K562 (cell line): ENCODE measurements around the gene ZFHX2. TPM values are rescaled to one million over a fixed set of nuclear protein-coding genes. Genes with fewer than 3 reads are reported as not detected.

ENCODE experiments used
- ATAC-seq: fragments of 200-7000 bp; cut with Tn5 transposase; 3 replicates; pipeline ENCODE4 v1.9.1; 2020; ENCODE audit warnings: moderate library complexity
- BruUV-seq: library from RNA; stranded (reverse); fragments of 400-500 nt; replicated peaks from 2 replicates; lab custom pipeline; 2021; lab: Mats Ljungman, UMichigan
- CTCF ChIA-PET: fragments of 300-600 bp; formaldehyde crosslinking; extraction: SDS; loops from one replicate; lab custom pipeline; 2021; ENCODE audit warnings: low intra/inter-chr PET ratio; lab: Yijun Ruan, JAX
- POLR2A ChIA-PET: fragments of 300-600, 350-650 bp; sonication (Branson Sonifier 250); formaldehyde crosslinking; extraction: SDS; loops from one replicate; lab custom pipeline; 2021; ENCODE audit warnings: antibody characterized with exemption, inconsistent platforms; lab: Yijun Ruan, JAX
- DNase-seq, 4 experiments: peaks; one replicate each; pipeline versions ENCODE4 v3.0.0 to v3.0.0-alpha.2; 2011 to 2018; ENCODE audit warnings: low spot score in 3 of 4, mixed read lengths in 3 of 4; ENCODE audit errors: extremely low read depth in 1 of 4
- FAIRE-seq: peaks from 2 replicates; lab custom pipeline; 2011; peaks lifted over from hg19 to GRCh38; lab: Jason Lieb, UNC
- H2AFZ ChIP-seq: 2 replicates; pipeline ENCODE4 v1.6.0; 2011; ENCODE audit warnings: low read depth, low read length, control low read depth, inconsistent platforms
- H3K27ac ChIP-seq: fragments of 200-600 bp; 3 replicates; pipeline ENCODE4 v1.8.0; 2011; ENCODE audit warnings: low read depth, mild to moderate bottlenecking, control low read depth, inconsistent platforms, low read length, moderate library complexity, mixed read lengths; ENCODE audit errors: extremely low read depth
- H3K27me3 ChIP-seq, 2 experiments: fragments of 300-600 bp in 1 of 2; 2 replicates in 1 of 2; 3 replicates in 1 of 2; pipeline versions ENCODE4 v1.6.0 to v1.8.0; 2011; ENCODE audit warnings: inconsistent platforms in 2 of 2, low read length in 2 of 2, mild to moderate bottlenecking in 1 of 2, mixed read lengths in 1 of 2, moderate library complexity in 1 of 2; ENCODE audit not compliant: control insufficient read depth in 2 of 2, insufficient read depth in 2 of 2
- H3K36me3 ChIP-seq: fragments of 300-600 bp; 3 replicates; pipeline ENCODE4 v1.8.0; 2011; ENCODE audit warnings: mild to moderate bottlenecking, low read length, inconsistent platforms; ENCODE audit not compliant: control insufficient read depth, insufficient read depth
- H3K4me1 ChIP-seq, 2 experiments: fragments of 200-600 bp in 1 of 2; replicated peaks in 1 of 2; 2 replicates in 1 of 2; 3 replicates in 1 of 2; pipeline versions ENCODE4 v1.5.1 to v1.8.0; 2011; ENCODE audit warnings: inconsistent platforms in 2 of 2, low read length in 2 of 2, mild to moderate bottlenecking in 1 of 2, mixed read lengths in 1 of 2, moderate library complexity in 1 of 2; ENCODE audit not compliant: control insufficient read depth in 2 of 2, insufficient read depth in 2 of 2
- H3K4me2 ChIP-seq: 2 replicates; pipeline ENCODE4 v1.6.1; 2011; ENCODE audit warnings: low read length, control low read depth, inconsistent platforms, mixed read lengths; ENCODE audit not compliant: insufficient read depth
- H3K4me3 ChIP-seq: fragments of 200-600 bp; sonication (generic), shearing (Covaris generic); 2 replicates; pipeline ENCODE4 v1.5.1; 2016; ENCODE audit warnings: control low read depth, inconsistent platforms
- H3K79me2 ChIP-seq: fragments of 200-600 bp; 3 replicates; pipeline ENCODE4 v1.8.0; 2011; ENCODE audit warnings: low read length, inconsistent platforms; ENCODE audit not compliant: control insufficient read depth, insufficient read depth
- H3K9ac ChIP-seq, 2 experiments: 2 replicates each; pipeline versions ENCODE4 v1.6.0 to v1.6.1; 2011; ENCODE audit warnings: low read depth in 2 of 2, low read length in 2 of 2, control low read depth in 1 of 2, inconsistent platforms in 1 of 2, mild to moderate bottlenecking in 1 of 2, mixed read lengths in 1 of 2; ENCODE audit not compliant: insufficient read depth in 1 of 2
- H3K9me1 ChIP-seq: one replicate; pipeline ENCODE4 v1.6.0; 2011; ENCODE audit warnings: inconsistent platforms, mild to moderate bottlenecking, low read length, moderate library complexity; ENCODE audit not compliant: control insufficient read depth, insufficient read depth
- H3K9me3 ChIP-seq: replicated peaks from 2 replicates; pipeline ENCODE4 v1.5.1; 2011; ENCODE audit warnings: low read depth, low read length, inconsistent platforms; ENCODE audit not compliant: control insufficient read depth, insufficient read depth
- H4K20me1 ChIP-seq: replicated peaks from 2 replicates; pipeline ENCODE4 v1.6.1; 2011; ENCODE audit warnings: low read length, inconsistent platforms, mixed read lengths; ENCODE audit not compliant: control insufficient read depth, insufficient read depth
- KHSRP ChIP-seq: fragments of 450-650 bp; IDR thresholded peaks from 2 replicates; pipeline ENCODE4 v1.6.1; 2017
- MEF2A ChIP-seq: IDR thresholded peaks from 2 replicates; pipeline ENCODE4 v1.6.1; 2011; ENCODE audit warnings: low read depth, mild to moderate bottlenecking, low read length, moderate library complexity; ENCODE audit not compliant: control insufficient read depth
- NCOA2 ChIP-seq, 2 experiments: fragments of 450-650 bp; IDR thresholded peaks; 2 replicates each; pipeline ENCODE4 v1.6.1; 2018; ENCODE audit warnings: mild to moderate bottlenecking in 2 of 2, moderate library complexity in 1 of 2; ENCODE audit not compliant: partially characterized antibody in 2 of 2
- POLR2B ChIP-seq: fragments of 450-650 bp; IDR thresholded peaks from 2 replicates; pipeline ENCODE4 v1.6.1; 2018; ENCODE audit warnings: low read depth; ENCODE audit not compliant: partially characterized antibody
- RBFOX2 ChIP-seq: fragments of 200-400 bp; formaldehyde crosslinking; IDR thresholded peaks from 2 replicates; pipeline ENCODE4 v1.6.1; 2017; ENCODE audit warnings: low read depth, mild to moderate bottlenecking, low read length, moderate library complexity
- SMAD1 ChIP-seq: fragments of 150-350 bp; IDR thresholded peaks from 2 replicates; pipeline ENCODE4 v1.6.1; 2014; ENCODE audit warnings: low read length, low read depth; ENCODE audit not compliant: partially characterized antibody
- TBP ChIP-seq: optimal IDR thresholded peaks from 2 replicates; pipeline ENCODE3; 2011; ENCODE audit warnings: low read depth, low read length, improper control_type of control experiment
- YBX1 ChIP-seq: fragments of 450-650 bp; IDR thresholded peaks from 2 replicates; pipeline ENCODE4 v1.7.1; 2016; ENCODE audit warnings: mild to moderate bottlenecking
- YY1 ChIP-seq, 3 experiments: IDR thresholded peaks; 2 replicates each; pipeline ENCODE4 v1.6.1; 2011; ENCODE audit warnings: low read length in 2 of 3, mild to moderate bottlenecking in 2 of 3, moderate library complexity in 2 of 3, borderline replicate concordance in 1 of 3, control low read depth in 1 of 3, low read depth in 1 of 3; ENCODE audit not compliant: insufficient read depth in 3 of 3, insufficient replicate concordance in 2 of 3, control insufficient read depth in 1 of 3, insufficient read length in 1 of 3; ENCODE audit errors: extremely low read depth in 1 of 3
- ZBTB17 ChIP-seq: fragments of 450-650 bp; formaldehyde crosslinking; IDR thresholded peaks from 2 replicates; pipeline ENCODE4 v1.4.0; 2020; ENCODE audit warnings: mild to moderate bottlenecking
- ZBTB49 ChIP-seq: sonication (generic); formaldehyde crosslinking; IDR thresholded peaks from 2 replicates; pipeline ENCODE4 v1.8.0; 2022; ENCODE audit warnings: missing genetic modification reagents, mild to moderate bottlenecking, borderline replicate concordance
- ZFX ChIP-seq: sonication (generic); formaldehyde crosslinking; IDR thresholded peaks from 2 replicates; pipeline ENCODE4 v1.8.0; 2022; ENCODE audit warnings: mild to moderate bottlenecking, missing genetic modification reagents, moderate library complexity
- ZNF121 ChIP-seq: sonication (generic); formaldehyde crosslinking; conservative IDR thresholded peaks from 2 replicates; pipeline ENCODE4 v1.8.0; 2022; ENCODE audit warnings: missing genetic modification reagents
- WGBS: fragments of 100-300 bp; shearing (Covaris generic); methylation state at CpG from one replicate; pipeline ENCODE4 v1.1.6; 2016; ENCODE audit warnings: low coverage, mixed read lengths; ENCODE audit not compliant: insufficient coverage; ENCODE audit errors: missing lambda C conversion rate; 5-methylcytosine and 5-hydroxymethylcytosine counted together
- in situ Hi-C: fragments of 300-500 bp; cut with MboI; formaldehyde crosslinking; loops from 4 replicates; pipeline ENCODE4 v1.15.0; 2018; ENCODE audit warnings: inconsistent platforms, mixed read lengths
- intact Hi-C: fragments of 100-400 bp; cut with micrococcal nuclease; formaldehyde crosslinking; loops from 2 replicates; pipeline ENCODE4 v1.14.2; 2022
- polyA plus RNA-seq, 8 experiments: library from polyadenylated mRNA; depleted of rRNA in 4 of 8; stranded (reverse) in 5 of 8; unstranded in 3 of 8; fragments of >200 nt; fragmentation: Nextera tagmentation in 2 of 8; fragmentation: Illumina TruSeq in 1 of 8; extraction: Ambion mirVana in 2 of 8; extraction: Trizol in 1 of 8; gene quantifications; 2 replicates each; pipeline versions ENCODE4 v1.2.1 to v1.2.3, GENCODE V29; 2011 to 2014; ENCODE audit warnings: inconsistent platforms in 1 of 8, missing spikeins in 1 of 8
- total RNA-seq, 7 experiments: library from RNA; depleted of rRNA in 6 of 7; stranded (reverse); fragments of >200 nt in 6 of 7; fragmentation: Illumina TruSeq in 2 of 7; extraction: Trizol in 2 of 7; gene quantifications; 2 replicates each; pipeline versions ENCODE4 v1.2.1 to v1.2.3, GENCODE V29; 2011 to 2021; ENCODE audit warnings: low replicate concordance in 1 of 7
- TF ChIP-seq, protein P1 (sequence below): sonication (generic); formaldehyde crosslinking; IDR thresholded peaks from 2 replicates; pipeline ENCODE4 v1.8.1; 2023; ENCODE audit warnings: mild to moderate bottlenecking, missing genetic modification reagents
- TF ChIP-seq, protein P2 (sequence below): fragments of 250-450 bp; sonication (Bioruptor Pico); IDR thresholded peaks from 2 replicates; pipeline ENCODE4 v1.8.0; 2021; ENCODE audit warnings: borderline replicate concordance, mild to moderate bottlenecking, moderate library complexity; ENCODE audit not compliant: poor library complexity, severe bottlenecking

ZFHX2 gene
- total and polyA plus RNA-seq, 9 of the 15 experiments (the other 6 are each of a cell fraction or from before 2014, with no cell fraction given), result 0.06 to 0.11 (median 0.11) TPM; not detected in 4

DNA sequence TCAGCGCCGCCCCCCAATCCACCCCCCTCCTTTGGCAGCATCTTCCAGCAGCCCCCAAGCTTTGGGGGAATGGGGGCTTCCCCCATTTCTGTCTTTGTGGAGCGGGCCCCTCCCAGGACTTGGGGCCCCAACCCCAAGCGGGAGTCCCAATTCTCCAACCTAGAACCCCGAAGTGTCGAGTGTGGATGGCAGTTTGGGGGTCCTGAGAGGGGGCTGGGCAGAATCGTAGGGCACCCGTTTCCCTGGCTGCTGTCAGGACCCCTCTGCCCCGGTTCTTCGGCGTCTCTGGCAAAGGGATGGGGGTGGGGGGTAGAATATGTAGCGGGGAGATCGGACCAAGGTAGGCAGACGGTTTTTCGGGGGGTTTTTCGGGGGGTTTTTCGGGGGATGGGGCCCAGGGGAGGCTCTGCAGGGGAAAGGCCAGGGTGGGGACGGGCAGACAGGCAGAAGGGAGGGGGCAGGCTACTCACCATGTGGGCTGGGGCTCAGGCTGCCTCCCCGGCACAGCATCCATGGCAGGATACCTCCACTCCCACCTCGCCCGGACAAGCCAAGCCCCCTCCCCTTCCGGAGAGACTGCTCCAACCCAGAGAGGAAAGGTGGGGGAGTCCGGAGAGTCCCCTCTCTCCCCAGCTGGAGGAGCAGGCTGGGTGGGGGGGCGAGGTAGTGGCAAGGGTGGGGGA lies 26.3 kb upstream of the ZFHX2 start:
- POLR2A ChIA-PET, result no interaction called here
- no peaks in the 10 kb centered on the region for H3K9me3 ChIP-seq
- no peak overlapping the region for H3K4me2 ChIP-seq
- no peak overlapping the region for H2AFZ ChIP-seq
- intact Hi-C loops, result no loop called here
- TF ChIP-seq YY1 (IDR thresholded peaks at IDR 0.05; ENCODE audit: borderline replicate concordance in 1 of 3, control insufficient read depth in 1 of 3, extremely low read depth in 1 of 3, insufficient read depth in 3 of 3, insufficient read length in 1 of 3, insufficient replicate concordance in 2 of 3, low read depth in 1 of 3, low read length in 2 of 3) (no peak), RBFOX2 (no peak), ZBTB17 (CRISPR knock-in tag) (no peak), MEF2A (no peak), ZNF121 (no peak), KHSRP (no peak), SMAD1 (no peak), POLR2B (no peak), NCOA2 (IDR thresholded peaks at IDR 0.05; ENCODE audit: partially characterized antibody in 2 of 2) (no peak), YBX1 (no peak), TBP (no peak), ZFX (no peak), ZBTB49 (CRISPR knock-in tag) (no peak)
- TF ChIP-seq, protein P1, sequence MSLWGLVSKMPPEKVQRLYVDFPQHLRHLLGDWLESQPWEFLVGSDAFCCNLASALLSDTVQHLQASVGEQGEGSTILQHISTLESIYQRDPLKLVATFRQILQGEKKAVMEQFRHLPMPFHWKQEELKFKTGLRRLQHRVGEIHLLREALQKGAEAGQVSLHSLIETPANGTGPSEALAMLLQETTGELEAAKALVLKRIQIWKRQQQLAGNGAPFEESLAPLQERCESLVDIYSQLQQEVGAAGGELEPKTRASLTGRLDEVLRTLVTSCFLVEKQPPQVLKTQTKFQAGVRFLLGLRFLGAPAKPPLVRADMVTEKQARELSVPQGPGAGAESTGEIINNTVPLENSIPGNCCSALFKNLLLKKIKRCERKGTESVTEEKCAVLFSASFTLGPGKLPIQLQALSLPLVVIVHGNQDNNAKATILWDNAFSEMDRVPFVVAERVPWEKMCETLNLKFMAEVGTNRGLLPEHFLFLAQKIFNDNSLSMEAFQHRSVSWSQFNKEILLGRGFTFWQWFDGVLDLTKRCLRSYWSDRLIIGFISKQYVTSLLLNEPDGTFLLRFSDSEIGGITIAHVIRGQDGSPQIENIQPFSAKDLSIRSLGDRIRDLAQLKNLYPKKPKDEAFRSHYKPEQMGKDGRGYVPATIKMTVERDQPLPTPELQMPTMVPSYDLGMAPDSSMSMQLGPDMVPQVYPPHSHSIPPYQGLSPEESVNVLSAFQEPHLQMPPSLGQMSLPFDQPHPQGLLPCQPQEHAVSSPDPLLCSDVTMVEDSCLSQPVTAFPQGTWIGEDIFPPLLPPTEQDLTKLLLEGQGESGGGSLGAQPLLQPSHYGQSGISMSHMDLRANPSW, result no peak
- TF ChIP-seq, protein P2, sequence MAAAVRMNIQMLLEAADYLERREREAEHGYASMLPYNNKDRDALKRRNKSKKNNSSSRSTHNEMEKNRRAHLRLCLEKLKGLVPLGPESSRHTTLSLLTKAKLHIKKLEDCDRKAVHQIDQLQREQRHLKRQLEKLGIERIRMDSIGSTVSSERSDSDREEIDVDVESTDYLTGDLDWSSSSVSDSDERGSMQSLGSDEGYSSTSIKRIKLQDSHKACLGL (CRISPR knock-in tag), result no peak
- no peaks in the 10 kb centered on the region for H3K36me3 ChIP-seq
- H3K9me1 ChIP-seq, result no peaks in the 10 kb centered on the region
- CTCF ChIA-PET, result no interaction called here
- 7% methylated on average over 6 of the region's 24 CpGs for whole genome bisulfite sequencing
- H4K20me1 ChIP-seq, result no peaks in the 10 kb centered on the region
- BruUV-seq, result no TSS peak
- no peak overlapping the region for H3K9ac ChIP-seq
- DNase-seq (no peak), ATAC-seq (no peak), FAIRE-seq (no peak)
- no peak overlapping the region for H3K4me3 ChIP-seq
- H3K79me2 ChIP-seq, result no peaks in the 10 kb centered on the region
- in situ Hi-C loops, result no loop called here
- H3K27me3 ChIP-seq, result no peaks in the 10 kb centered on the region
- peaks cover 0 to 7% of the 10 kb centered on the region in 2 experiments; a peak in 3 of 5 replicates for H3K4me1 ChIP-seq
- H3K27ac ChIP-seq, result no peak overlapping the region
